Measurements from ENCODE around the gene PKD1L1. TPM values are rescaled to one million over a fixed set of nuclear protein-coding genes. Genes with fewer than 3 reads are reported as not detected.

PKD1L1 gene
- total RNA-seq, 4 donors from 2014 or later = 0.44 to 8.4 (median 0.82) TPM

- no peak for DNase-seq (ENCODE audit: low spot score in 2 of 2)
- TF ChIP-seq EP300 (IDR thresholded peaks at IDR 0.05) (no peak), CTCF (IDR thresholded peaks at IDR 0.05) (no peak), POLR2A (IDR thresholded peaks at IDR 0.05) (no peak)
- Histone ChIP-seq H3K4me1 (no peaks in the 10 kb centered on the region), H3K9me3 (no peaks in the 10 kb centered on the region), H3K27ac (no peak overlapping the region), H3K27me3 (no peaks in the 10 kb centered on the region), H3K36me3 (no peaks in the 10 kb centered on the region), H3K4me3 (no peak overlapping the region)
- WGBS, 2 donors = 67 to 71% methylated on average over 9 of the region's 9 CpGs
These were observed 51.4 kb downstream of the PKD1L1 start for GRCh38 chr7:47896809-47897423.

DNA sequence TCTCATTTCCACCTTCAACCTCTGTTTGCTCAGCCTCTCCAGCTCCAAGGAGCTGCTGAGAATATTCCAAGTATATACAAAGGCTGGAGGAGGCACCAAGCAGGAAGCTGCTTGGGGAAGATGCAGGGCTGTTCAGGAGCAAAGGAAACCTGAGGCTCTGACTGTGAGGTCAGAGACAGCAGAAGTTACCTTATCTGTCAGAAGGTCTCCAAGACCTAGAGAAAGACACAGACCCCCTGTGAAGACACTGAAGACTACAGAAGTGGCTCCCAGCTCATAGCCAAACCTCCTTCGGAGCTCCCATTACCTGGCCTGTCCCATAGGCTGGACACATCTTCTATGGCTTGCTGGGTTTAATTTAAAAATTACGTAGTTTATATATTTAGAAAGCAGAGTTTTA lies 53.2 kb downstream of the PKD1L1 start:
- Histone ChIP-seq H3K36me3 (no peaks in the 10 kb centered on the region), H3K27ac (no peak overlapping the region), H3K27me3 (no peaks in the 10 kb centered on the region), H3K9me3 (no peaks in the 10 kb centered on the region), H3K4me3 (no peak overlapping the region), H3K4me1 (no peaks in the 10 kb centered on the region)
- 83 to 92% methylated on average over 2 of the region's 2 CpGs for WGBS, 2 donors
- TF ChIP-seq POLR2A (IDR thresholded peaks at IDR 0.05) (no peak), CTCF (IDR thresholded peaks at IDR 0.05) (no peak), EP300 (IDR thresholded peaks at IDR 0.05) (no peak)
- DNase-seq (ENCODE audit: low spot score in 2 of 2) = no peak

- 85 to 91% methylated on average over 15 of the region's 15 CpGs for WGBS, 2 donors
These were observed 54.4 kb downstream of the PKD1L1 start for GRCh38 chr7:47893721-47894365.

GRCh38 chr7:47893238-47893637 lies 55.0 kb downstream of the PKD1L1 start:
- WGBS, 2 donors = 69% methylated on average over 10 of the region's 10 CpGs
- Histone ChIP-seq H3K27ac (no peak overlapping the region), H3K36me3 (no peaks in the 10 kb centered on the region), H3K27me3 (no peaks in the 10 kb centered on the region), H3K9me3 (no peaks in the 10 kb centered on the region), H3K4me3 (no peak overlapping the region), H3K4me1 (peaks cover 0 to 6% (median 0%) of the 10 kb centered on the region in 4 donors)
- TF ChIP-seq POLR2A (IDR thresholded peaks at IDR 0.05) (no peak), EP300 (IDR thresholded peaks at IDR 0.05) (no peak), CTCF (IDR thresholded peaks at IDR 0.05) (no peak)
- no peak for DNase-seq (ENCODE audit: low spot score in 2 of 2)

More at GRCh38 chr7:47893721-47894365, 54.4 kb downstream of the PKD1L1 start:
- no peak overlapping the region for H3K27ac ChIP-seq
- no peaks in the 10 kb centered on the region for H3K9me3 ChIP-seq
- no peaks in the 10 kb centered on the region for H3K36me3 ChIP-seq
- H3K4me3 ChIP-seq = no peak overlapping the region
- no peaks in the 10 kb centered on the region for H3K27me3 ChIP-seq
- no peak for DNase-seq (ENCODE audit: low spot score in 2 of 2)
- TF ChIP-seq CTCF (IDR thresholded peaks at IDR 0.05) = no peak
- no peak for TF ChIP-seq POLR2A (IDR thresholded peaks at IDR 0.05)
- TF ChIP-seq EP300 (IDR thresholded peaks at IDR 0.05) = no peak
- H3K4me1 ChIP-seq = no peaks in the 10 kb centered on the region

DNA sequence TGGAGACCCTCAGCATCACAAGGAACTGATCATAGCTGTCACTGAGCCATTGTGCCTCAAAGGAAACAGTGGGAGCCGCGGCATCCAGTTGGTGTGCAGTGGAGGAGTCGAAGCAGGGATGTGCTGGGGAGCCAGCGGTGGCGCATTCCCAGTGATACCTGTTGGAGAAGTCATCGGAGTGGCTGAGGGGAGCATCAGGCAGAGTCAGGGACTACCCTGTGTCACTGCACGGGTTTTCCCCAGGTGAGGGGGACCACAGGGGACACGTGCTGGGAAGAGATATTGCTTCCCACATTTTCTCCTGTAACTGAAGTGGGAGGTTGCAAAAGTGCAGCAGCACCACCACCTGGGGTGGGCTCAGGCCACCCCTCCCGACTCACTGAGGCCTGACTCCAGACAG lies 57.7 kb downstream of the PKD1L1 start:
- TF ChIP-seq POLR2A (IDR thresholded peaks at IDR 0.05) = no peak
- TF ChIP-seq EP300 (IDR thresholded peaks at IDR 0.05) = no peak
- TF ChIP-seq CTCF (IDR thresholded peaks at IDR 0.05) = no peak
- no peaks in the 10 kb centered on the region for H3K36me3 ChIP-seq
- no peaks in the 10 kb centered on the region for H3K9me3 ChIP-seq
- WGBS, 2 donors = 77 to 91% methylated on average over 9 of the region's 9 CpGs
- peaks cover 0 to 9% (median 0%) of the 10 kb centered on the region in 4 donors for H3K4me1 ChIP-seq
- no peak for DNase-seq (ENCODE audit: low spot score in 2 of 2)
- H3K27me3 ChIP-seq = no peaks in the 10 kb centered on the region
- no peak overlapping the region for H3K4me3 ChIP-seq
- H3K27ac ChIP-seq = no peak overlapping the region
